Caco-2 (cell line): ENCODE measurements around the gene PLEKHA4. TPM values are rescaled to one million over a fixed set of nuclear protein-coding genes. Genes with fewer than 3 reads are reported as not detected.

ENCODE experiments used
- BruUV-seq: library from RNA; stranded (reverse); fragments of 400-500 nt; replicated peaks from 2 replicates; lab custom pipeline; 2021; lab: Mats Ljungman, UMichigan
- CTCF ChIA-PET: fragments of 300-600 bp; sonication (Branson Sonifier 250); formaldehyde crosslinking; loops from one replicate; lab custom pipeline; 2022; ENCODE audit warnings: antibody characterized with exemption; lab: Charles Lee
- POLR2A ChIA-PET: fragments of 300-600 bp; sonication (Branson Sonifier 250); formaldehyde crosslinking; loops from one replicate; lab custom pipeline; 2022; ENCODE audit warnings: antibody characterized with exemption; lab: Charles Lee
- DNase-seq, 2 experiments: peaks; one replicate each; pipeline versions ENCODE4 v3.0.0 to v3.0.0-alpha.2; 2020 to 2022
- H3K27me3 ChIP-seq: replicated peaks from 2 replicates; pipeline ENCODE4 v1.6.0; 2011; ENCODE audit warnings: low read length; ENCODE audit not compliant: control insufficient read depth, insufficient read depth
- H3K36me3 ChIP-seq: 2 replicates; pipeline ENCODE4 v1.5.1; 2011; ENCODE audit warnings: low read length; ENCODE audit not compliant: control insufficient read depth, insufficient read depth
- H3K4me1 ChIP-seq: fragments of 250-450 bp; sonication (Bioruptor Pico); 2 replicates; pipeline ENCODE4 v1.5.1; 2020; ENCODE audit warnings: mild to moderate bottlenecking
- H3K4me3 ChIP-seq: 2 replicates; pipeline ENCODE4 v1.5.1; 2011; ENCODE audit warnings: low read depth, mild to moderate bottlenecking, control low read depth, low read length
- H3K9me3 ChIP-seq: fragments of 250-450 bp; sonication (Bioruptor Pico); 2 replicates; pipeline ENCODE4 v1.5.1; 2020; ENCODE audit warnings: mild to moderate bottlenecking, moderate library complexity
- H3K27ac Mint-ChIP-seq: one replicate; pipeline ENCODE4 v1.8.0; 2022; ENCODE audit warnings: mixed read lengths; ENCODE audit not compliant: unreplicated experiment
- H3K27me3 Mint-ChIP-seq: one replicate; pipeline ENCODE4 v1.8.0; 2022; ENCODE audit warnings: mixed read lengths; ENCODE audit not compliant: insufficient read depth, unreplicated experiment
- H3K36me3 Mint-ChIP-seq: one replicate; pipeline ENCODE4 v1.8.0; 2022; ENCODE audit warnings: mild to moderate bottlenecking, mixed read lengths; ENCODE audit not compliant: insufficient read depth, unreplicated experiment
- H3K4me1 Mint-ChIP-seq: one replicate; pipeline ENCODE4 v1.8.0; 2022; ENCODE audit warnings: low read depth, mixed read lengths; ENCODE audit not compliant: unreplicated experiment
- H3K4me3 Mint-ChIP-seq: one replicate; pipeline ENCODE4 v1.8.0; 2022; ENCODE audit warnings: mild to moderate bottlenecking, moderate library complexity, mixed read lengths; ENCODE audit not compliant: unreplicated experiment
- H3K9me3 Mint-ChIP-seq: one replicate; pipeline ENCODE4 v1.8.0; 2022; ENCODE audit warnings: mixed read lengths; ENCODE audit not compliant: unreplicated experiment
- intact Hi-C: fragments of 100-400 bp; cut with micrococcal nuclease; formaldehyde crosslinking; loops from one replicate; pipeline ENCODE4 v1.10.0; 2022; ENCODE audit not compliant: unreplicated experiment
- total RNA-seq: library from RNA; stranded (reverse); gene quantifications from 2 replicates; pipeline ENCODE4 v1.2.3, GENCODE V29; 2022
- TF ChIP-seq, protein P1 (sequence below), 2 experiments: fragments of 200-600 bp in 1 of 2; IDR thresholded peaks; 1 replicate in 1 of 2; 2 replicates in 1 of 2; pipeline versions ENCODE4 v1.5.1 to v1.8.0; 2011 to 2022; ENCODE audit warnings: antibody characterized with exemption in 1 of 2, control low read depth in 1 of 2, inconsistent platforms in 1 of 2, low read depth in 1 of 2, low read length in 1 of 2, mild to moderate bottlenecking in 1 of 2, moderate library complexity in 1 of 2; ENCODE audit not compliant: insufficient read depth in 1 of 2, severe bottlenecking in 1 of 2, unreplicated experiment in 1 of 2

The PLEKHA4 gene
- total RNA-seq, 1 experiment from 2014 or later: 3.9 TPM

DNA sequence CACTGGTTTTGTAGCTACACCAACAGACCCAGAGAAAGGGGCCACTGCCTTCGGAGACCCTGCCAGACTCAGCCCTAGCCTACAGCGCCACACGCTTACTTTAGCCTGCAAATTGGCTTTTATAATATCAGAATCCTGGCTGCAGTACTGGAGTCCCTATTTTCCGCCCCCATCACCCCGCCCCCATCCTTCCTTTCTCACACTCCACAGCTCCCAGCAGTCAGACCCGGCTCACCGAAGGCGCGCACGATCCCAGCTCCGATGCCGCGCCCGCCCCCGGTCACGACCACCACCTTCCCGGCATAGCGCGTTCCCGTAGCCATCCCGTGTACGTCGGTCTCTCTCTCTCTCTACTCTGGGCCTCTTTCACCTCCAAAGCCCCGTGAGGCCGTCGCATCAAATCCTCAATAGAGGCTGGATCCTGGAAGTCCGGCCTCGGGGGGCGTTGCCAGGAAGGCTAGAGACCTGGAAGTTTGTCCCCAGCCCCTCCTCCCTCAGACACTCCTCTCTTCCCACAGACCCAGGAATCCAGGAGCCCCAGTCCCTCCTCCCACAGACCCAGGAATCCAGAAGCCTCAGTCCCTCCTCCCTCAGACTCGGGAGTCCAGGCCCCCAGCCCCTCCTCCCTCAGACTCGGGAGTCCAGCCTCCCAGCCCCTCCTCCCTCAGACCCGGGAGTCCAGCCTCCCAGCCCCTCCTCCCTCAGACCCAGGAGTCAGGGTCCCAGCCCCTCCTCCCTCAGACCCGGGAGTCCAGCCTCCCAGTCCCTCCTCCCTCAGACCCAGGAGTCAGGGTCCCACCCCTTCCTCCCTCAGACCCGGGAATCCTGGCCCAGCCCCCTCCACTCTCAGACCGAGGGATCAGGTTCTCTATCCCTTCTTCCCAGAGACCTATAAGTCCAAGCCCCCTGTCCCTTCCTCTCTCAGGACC lies 32.1 kb downstream of the PLEKHA4 start, which contains the start of gene HSD17B14:
HSD17B14 (minus strand) TSS at position 403 of the 929 bp plus-strand sequence; CDS start at position 323, 80 bp downstream.
- Mint-ChIP-seq H3K36me3 (peaks cover 13% of the 10 kb centered on the region), H3K27me3 (no peaks in the 10 kb centered on the region), H3K9me3 (no peaks in the 10 kb centered on the region), H3K4me1 (no peaks in the 10 kb centered on the region), H3K27ac (peak within 1 kb of the TSS; percentile 90), H3K4me3 (peak within 1 kb of the TSS; percentile 92)
- DNase-seq: peak; percentile 59 to 77
- TF ChIP-seq, protein P1, sequence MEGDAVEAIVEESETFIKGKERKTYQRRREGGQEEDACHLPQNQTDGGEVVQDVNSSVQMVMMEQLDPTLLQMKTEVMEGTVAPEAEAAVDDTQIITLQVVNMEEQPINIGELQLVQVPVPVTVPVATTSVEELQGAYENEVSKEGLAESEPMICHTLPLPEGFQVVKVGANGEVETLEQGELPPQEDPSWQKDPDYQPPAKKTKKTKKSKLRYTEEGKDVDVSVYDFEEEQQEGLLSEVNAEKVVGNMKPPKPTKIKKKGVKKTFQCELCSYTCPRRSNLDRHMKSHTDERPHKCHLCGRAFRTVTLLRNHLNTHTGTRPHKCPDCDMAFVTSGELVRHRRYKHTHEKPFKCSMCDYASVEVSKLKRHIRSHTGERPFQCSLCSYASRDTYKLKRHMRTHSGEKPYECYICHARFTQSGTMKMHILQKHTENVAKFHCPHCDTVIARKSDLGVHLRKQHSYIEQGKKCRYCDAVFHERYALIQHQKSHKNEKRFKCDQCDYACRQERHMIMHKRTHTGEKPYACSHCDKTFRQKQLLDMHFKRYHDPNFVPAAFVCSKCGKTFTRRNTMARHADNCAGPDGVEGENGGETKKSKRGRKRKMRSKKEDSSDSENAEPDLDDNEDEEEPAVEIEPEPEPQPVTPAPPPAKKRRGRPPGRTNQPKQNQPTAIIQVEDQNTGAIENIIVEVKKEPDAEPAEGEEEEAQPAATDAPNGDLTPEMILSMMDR (IDR thresholded peaks at IDR 0.05; ENCODE audit: insufficient read depth in 1 of 2, low read depth in 1 of 2, low read length in 1 of 2, severe bottlenecking in 1 of 2, unreplicated experiment in 1 of 2): no peak
- H3K27me3 ChIP-seq: no peaks in the 10 kb centered on the region
- BruUV-seq: TSS peak; percentile 80
- intact Hi-C loops: loop anchor here (5.0 kb wide), 1 partner anchor 199 kb away; the partner anchor contains the start of gene DBP
- ChIA-PET CTCF (interaction anchor here (0.5 to 2.0 kb wide), 9 partner anchors 8 to 252 kb away, joined by 3 to 30 read pairs (median 4); no protein-coding TSS in a partner anchor), POLR2A (interaction anchor here (0.5 to 0.8 kb wide), 6 partner anchors 12 to 185 kb away, joined by 3 to 8 read pairs (median 4); no protein-coding TSS in a partner anchor)
- no peaks in the 10 kb centered on the region for H3K9me3 ChIP-seq
- peaks cover 4% of the 10 kb centered on the region; the same call in 1 of the 2 replicates for H3K4me1 ChIP-seq
- peaks cover 4% of the 10 kb centered on the region for H3K36me3 ChIP-seq
- H3K4me3 ChIP-seq: peak within 1 kb of the TSS; percentile 63

DNA sequence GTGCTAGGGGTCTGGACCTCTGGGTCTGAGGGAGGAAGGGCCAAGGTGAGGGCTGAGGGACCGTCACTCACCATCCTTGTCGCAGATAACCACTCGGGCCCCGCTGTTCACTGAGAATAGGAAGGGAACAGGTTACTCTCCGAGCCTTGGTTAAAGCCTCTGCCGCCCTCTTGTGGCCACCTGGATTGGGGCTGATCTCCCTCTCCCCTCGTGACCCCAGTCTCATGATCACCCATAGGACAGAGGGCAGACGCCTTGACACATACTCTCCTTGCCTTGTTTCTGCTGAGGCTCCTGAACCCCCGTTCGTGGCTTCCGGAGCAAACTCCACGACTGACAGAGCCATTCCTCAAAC lies 32.7 kb downstream of the PLEKHA4 start:
- H3K4me1 ChIP-seq: peaks cover 4% of the 10 kb centered on the region
- BruUV-seq: no TSS peak
- peak overlapping the region; percentile 63 for H3K4me3 ChIP-seq
- DNase-seq: peak; percentile 97
- Mint-ChIP-seq H3K27ac (peak overlapping the region; percentile 90), H3K4me3 (peak overlapping the region; percentile 92), H3K36me3 (peaks cover 13% of the 10 kb centered on the region), H3K27me3 (no peaks in the 10 kb centered on the region), H3K9me3 (no peaks in the 10 kb centered on the region), H3K4me1 (no peaks in the 10 kb centered on the region)
- H3K27me3 ChIP-seq: no peaks in the 10 kb centered on the region
- TF ChIP-seq, protein P1 (IDR thresholded peaks at IDR 0.05; ENCODE audit: insufficient read depth in 1 of 2, low read depth in 1 of 2, low read length in 1 of 2, severe bottlenecking in 1 of 2, unreplicated experiment in 1 of 2): peak; percentile 93 to 97
- ChIA-PET POLR2A (interaction anchor here (0.5 to 0.8 kb wide), 4 partner anchors 11 to 57 kb away, joined by 3 to 7 read pairs (median 4); no protein-coding TSS in a partner anchor), CTCF (interaction anchor here (0.5 to 2.0 kb wide), 8 partner anchors 9 to 251 kb away, joined by 3 to 30 read pairs (median 4); no protein-coding TSS in a partner anchor)
- H3K36me3 ChIP-seq: peaks cover 4% of the 10 kb centered on the region
- no peaks in the 10 kb centered on the region for H3K9me3 ChIP-seq
- intact Hi-C loops: loop anchor here (1.0 to 5.0 kb wide), 4 partner anchors 23 to 198 kb away; partner anchors contain the start of gene DBP

DNA sequence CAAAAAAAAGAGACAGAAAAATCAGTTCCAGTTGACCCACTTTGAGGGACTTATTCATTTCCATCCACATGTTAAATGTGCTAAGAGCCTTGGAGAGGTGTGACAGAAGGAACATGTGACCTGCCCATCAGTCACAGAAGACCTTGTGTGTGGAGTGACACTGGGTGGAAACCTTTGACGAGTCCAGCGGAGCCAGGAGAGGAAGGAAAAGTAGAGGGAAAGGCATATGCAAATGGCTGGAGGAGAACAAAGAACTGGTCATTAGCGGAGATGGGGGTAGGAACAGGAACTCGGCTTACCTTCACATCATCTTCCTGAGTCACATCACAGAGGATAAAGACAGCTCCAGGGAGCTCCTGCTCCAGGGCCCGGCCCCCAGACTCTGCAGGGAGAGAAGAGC lies 34.4 kb downstream of the PLEKHA4 start:
- H3K27ac Mint-ChIP-seq: no peak overlapping the region
- no TSS peak for BruUV-seq
- ChIA-PET POLR2A (interaction anchor here (0.5 kb wide), 1 partner anchor 55 kb away, joined by 3 read pairs; no protein-coding TSS in a partner anchor), CTCF (interaction anchor here (1.4 to 2.6 kb wide), 2 partner anchors 9 to 39 kb away, joined by 4 to 7 read pairs; no protein-coding TSS in a partner anchor)
- no peak overlapping the region for H3K4me3 Mint-ChIP-seq
- Histone ChIP-seq H3K4me3 (no peak overlapping the region), H3K36me3 (peaks cover 4% of the 10 kb centered on the region), H3K9me3 (no peaks in the 10 kb centered on the region), H3K27me3 (no peaks in the 10 kb centered on the region), H3K4me1 (peaks cover 13% of the 10 kb centered on the region)
- peaks cover 9% of the 10 kb centered on the region for H3K4me1 Mint-ChIP-seq
- H3K36me3 Mint-ChIP-seq: peaks cover 20% of the 10 kb centered on the region
- DNase-seq: no peak
- H3K27me3 Mint-ChIP-seq: no peaks in the 10 kb centered on the region
- H3K9me3 Mint-ChIP-seq: no peaks in the 10 kb centered on the region
- intact Hi-C loops: no loop called here
- TF ChIP-seq, protein P1 (IDR thresholded peaks at IDR 0.05; ENCODE audit: insufficient read depth in 1 of 2, low read depth in 1 of 2, low read length in 1 of 2, severe bottlenecking in 1 of 2, unreplicated experiment in 1 of 2): no peak
